ENCODE data around the gene PIK3R6.

DNA sequence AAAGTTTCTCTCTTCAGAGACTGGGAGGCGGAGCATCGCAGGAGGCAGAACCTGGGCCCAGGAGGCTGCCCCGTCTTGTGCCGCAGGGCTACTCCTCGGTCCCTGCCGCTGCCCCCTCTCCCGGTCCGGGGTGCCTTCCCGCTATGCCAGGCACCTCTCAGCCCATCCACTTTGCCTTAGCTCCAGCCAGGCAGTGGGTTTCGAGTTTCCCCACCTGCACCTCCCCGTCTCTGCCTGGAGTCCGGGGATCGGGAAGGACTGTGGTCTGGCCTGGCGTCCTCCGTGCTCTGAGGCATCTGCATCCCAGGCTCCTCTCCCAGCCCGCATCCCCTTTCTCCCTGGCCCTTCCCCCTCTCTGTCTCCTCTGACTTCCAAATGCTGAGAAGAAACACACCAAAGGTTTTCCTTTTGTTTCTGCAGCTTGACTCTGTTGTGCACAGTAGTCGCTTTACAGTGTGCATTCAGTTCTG, 26.8 kb upstream of the PIK3R6 start:
- TF ChIP-seq, protein P1, sequence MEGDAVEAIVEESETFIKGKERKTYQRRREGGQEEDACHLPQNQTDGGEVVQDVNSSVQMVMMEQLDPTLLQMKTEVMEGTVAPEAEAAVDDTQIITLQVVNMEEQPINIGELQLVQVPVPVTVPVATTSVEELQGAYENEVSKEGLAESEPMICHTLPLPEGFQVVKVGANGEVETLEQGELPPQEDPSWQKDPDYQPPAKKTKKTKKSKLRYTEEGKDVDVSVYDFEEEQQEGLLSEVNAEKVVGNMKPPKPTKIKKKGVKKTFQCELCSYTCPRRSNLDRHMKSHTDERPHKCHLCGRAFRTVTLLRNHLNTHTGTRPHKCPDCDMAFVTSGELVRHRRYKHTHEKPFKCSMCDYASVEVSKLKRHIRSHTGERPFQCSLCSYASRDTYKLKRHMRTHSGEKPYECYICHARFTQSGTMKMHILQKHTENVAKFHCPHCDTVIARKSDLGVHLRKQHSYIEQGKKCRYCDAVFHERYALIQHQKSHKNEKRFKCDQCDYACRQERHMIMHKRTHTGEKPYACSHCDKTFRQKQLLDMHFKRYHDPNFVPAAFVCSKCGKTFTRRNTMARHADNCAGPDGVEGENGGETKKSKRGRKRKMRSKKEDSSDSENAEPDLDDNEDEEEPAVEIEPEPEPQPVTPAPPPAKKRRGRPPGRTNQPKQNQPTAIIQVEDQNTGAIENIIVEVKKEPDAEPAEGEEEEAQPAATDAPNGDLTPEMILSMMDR (IDR thresholded peaks at IDR 0.05), result no peak
- TF ChIP-seq POLR2A (IDR thresholded peaks at IDR 0.05), result no peak

All from testis (tissue), 2 donors.